ENCODE measurements around the gene OSBPL2. TPM values are rescaled to one million over a fixed set of nuclear protein-coding genes. Genes with fewer than 3 reads are reported as not detected.

Gene OSBPL2
- total RNA-seq, 4 donors from 2014 or later, result 24.3 to 35.9 (median 26.3) TPM

DNA sequence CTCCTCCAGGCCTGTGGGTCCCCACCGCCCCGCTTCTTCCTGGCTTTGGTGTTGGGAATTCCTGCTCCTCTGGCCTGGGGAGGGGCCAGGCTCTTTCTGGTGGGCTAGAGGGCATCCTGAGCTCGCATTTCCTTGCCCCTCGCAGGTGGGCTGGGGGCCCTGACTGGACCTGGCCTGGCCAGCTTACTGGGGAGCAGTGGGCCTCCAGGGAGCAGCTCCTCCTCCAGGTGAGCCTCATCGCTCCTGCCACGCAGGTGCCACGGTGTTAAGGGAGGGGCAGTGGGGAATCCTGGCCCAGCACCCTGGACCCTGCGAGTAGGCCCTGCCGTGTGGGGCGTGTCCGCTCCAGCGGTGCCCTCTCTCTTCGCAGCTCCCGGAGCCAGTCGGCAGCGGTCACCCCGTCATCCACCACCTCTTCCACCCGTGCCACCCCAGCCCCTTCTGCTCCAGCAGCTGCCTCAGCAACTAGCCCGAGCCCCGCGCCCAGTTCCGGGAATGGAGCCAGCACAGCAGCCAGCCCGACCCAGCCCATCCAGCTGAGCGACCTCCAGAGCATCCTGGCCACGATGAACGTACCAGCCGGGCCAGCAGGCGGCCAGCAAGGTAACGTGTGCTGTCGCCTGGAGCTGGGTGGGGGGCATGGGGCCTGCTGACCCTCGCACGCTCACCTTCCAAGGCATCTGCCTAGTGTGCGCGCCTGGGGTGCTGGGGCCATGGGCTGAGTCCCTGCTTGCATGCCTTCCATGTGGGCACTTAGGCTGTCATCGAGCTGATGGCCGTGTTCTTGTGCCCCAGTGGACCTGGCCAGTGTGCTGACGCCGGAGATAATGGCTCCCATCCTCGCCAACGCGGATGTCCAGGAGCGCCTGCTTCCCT is 69.1 kb downstream of the OSBPL2 start:
- no peak for DNase-seq (ENCODE audit: low spot score)
- TF ChIP-seq, protein P1, sequence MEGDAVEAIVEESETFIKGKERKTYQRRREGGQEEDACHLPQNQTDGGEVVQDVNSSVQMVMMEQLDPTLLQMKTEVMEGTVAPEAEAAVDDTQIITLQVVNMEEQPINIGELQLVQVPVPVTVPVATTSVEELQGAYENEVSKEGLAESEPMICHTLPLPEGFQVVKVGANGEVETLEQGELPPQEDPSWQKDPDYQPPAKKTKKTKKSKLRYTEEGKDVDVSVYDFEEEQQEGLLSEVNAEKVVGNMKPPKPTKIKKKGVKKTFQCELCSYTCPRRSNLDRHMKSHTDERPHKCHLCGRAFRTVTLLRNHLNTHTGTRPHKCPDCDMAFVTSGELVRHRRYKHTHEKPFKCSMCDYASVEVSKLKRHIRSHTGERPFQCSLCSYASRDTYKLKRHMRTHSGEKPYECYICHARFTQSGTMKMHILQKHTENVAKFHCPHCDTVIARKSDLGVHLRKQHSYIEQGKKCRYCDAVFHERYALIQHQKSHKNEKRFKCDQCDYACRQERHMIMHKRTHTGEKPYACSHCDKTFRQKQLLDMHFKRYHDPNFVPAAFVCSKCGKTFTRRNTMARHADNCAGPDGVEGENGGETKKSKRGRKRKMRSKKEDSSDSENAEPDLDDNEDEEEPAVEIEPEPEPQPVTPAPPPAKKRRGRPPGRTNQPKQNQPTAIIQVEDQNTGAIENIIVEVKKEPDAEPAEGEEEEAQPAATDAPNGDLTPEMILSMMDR (IDR thresholded peaks at IDR 0.05), result no peak
- ATAC-seq (ENCODE audit: low FRiP score), result no peak

DNA sequence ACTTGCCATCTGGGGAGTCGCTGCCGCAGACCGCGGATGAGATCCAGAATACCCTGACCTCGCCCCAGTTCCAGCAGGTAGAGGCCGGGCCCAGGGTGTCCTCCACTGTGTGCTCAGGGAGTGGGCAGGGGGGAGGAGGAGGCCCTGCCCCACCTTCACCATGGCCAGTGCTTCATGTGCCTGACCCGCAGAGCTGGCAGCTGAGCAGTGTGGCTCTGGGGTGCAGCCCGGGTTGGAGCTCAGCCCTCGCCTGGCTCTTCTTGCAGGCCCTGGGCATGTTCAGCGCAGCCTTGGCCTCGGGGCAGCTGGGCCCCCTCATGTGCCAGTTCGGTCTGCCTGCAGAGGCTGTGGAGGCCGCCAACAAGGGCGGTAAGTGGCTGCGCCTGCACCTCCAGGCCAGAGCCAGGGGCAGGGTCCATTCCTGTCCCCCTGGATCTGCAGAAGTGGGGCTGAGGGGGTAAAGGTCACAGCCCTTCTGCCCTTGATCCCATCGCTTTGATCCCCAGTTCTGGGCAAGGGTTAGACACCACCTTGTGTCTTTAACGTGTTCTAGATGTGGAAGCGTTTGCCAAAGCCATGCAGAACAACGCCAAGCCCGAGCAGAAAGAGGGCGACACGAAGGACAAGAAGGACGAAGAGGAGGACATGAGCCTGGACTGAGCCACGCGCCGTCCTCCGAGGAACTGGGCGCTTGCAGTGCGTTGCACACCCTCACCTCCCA is 69.9 kb downstream of the OSBPL2 start:
- DNase-seq (ENCODE audit: low spot score), result no peak
- TF ChIP-seq, protein P1 (IDR thresholded peaks at IDR 0.05), result no peak
- ATAC-seq (ENCODE audit: low FRiP score), result no peak

DNA sequence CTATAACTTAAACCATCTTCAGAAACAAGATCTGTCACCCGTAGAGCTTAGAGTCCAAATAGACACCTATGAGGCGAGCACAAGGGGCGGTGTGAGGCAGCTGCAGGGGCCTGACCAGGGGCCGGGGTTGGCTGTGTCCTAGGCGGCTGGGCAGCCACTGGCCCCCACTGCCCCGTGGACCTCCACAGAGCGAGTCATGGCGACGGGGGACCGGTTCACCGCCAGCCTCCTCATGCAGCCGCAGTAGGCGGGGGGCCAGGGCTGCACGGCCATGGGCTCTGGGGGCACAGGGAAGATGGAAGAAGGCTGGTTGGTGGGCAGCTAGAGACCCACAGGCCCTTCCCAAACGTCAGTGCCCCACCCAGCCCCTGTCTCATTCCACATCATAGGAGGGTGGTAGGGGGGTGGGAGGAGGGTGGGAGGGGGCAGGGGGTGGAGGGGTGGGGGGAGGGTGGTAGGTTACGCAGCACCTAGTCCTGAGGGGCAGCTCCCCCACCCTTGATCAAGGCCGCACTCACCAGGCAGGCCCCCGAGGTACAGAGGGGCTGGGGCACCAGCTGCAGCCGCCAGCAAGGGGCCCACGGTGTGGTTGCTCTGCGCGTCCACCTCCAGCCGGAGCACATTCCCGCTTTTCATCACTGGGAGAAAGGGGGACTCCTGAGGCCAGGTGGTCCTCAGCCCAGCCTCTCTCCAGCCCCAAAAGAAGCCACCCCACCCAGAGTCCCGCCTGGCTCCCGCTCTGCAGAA is 71.0 kb downstream of the OSBPL2 start:
- no peak for DNase-seq (ENCODE audit: low spot score)
- TF ChIP-seq, protein P1 (IDR thresholded peaks at IDR 0.05), result no peak
- ATAC-seq (ENCODE audit: low FRiP score), result no peak

DNA sequence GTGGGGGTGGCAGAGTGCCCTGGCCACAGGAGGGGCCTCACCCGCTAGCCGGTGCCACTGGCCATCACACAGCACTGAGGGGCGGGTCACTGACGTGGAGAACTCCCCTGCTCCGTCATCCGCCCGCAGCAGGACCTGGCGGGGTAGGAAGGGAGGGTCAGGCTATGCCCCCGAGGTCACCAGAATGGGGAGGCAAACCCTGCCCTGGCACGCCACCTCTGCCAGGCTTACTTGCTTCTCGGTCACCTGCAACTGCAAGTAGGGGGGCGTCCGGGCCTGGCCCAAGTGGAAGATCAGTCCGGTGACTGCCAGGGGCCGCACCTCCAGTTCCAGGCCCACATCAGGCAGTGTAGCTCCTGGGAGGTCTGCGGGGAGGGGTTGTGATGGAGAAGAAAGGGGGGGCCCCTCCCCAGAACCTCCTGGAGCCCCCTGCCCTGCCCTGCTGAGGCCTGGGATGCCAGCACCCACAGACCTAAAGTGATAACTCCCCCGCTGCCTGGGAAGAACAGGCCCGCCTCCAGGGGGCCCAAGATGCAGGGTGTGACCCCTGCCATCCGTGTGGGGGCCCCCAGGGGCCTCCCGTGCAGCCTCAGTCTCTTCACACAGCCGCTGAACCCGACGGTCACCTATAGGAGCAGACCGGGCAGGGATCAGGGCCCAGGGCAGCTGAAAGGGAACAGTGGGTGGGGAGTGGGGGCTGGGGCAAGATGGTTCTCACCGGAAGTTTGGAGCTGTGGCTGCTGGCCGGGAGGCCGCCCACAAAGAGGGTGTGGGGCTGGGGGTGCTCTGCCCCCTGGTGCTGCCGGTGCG is 71.8 kb downstream of the OSBPL2 start:
- DNase-seq (ENCODE audit: low spot score) (no peak), ATAC-seq (ENCODE audit: low FRiP score) (no peak)
- TF ChIP-seq, protein P1 (IDR thresholded peaks at IDR 0.05), result no peak

DNA sequence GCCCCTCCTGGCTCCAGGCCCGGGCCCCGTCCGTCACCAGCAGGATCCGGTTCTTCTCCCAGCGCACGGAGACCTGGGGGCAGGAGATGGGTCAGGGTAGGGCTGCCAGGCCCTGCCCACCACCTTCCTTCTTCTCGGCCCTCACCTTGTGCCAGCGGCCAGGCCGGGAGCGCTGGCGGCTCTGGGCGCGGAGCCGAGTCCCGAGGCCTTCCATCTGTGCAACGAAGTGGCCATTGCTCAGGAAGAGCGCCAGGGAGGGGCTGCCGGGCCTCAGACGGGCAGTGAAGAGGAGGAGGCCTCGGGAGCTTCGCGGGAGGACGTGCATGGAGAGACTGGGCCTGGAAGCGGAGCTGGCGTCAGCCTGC is 72.4 kb downstream of the OSBPL2 start:
- TF ChIP-seq, protein P1 (IDR thresholded peaks at IDR 0.05), result no peak
- DNase-seq (ENCODE audit: low spot score) (no peak), ATAC-seq (ENCODE audit: low FRiP score) (no peak)

DNA sequence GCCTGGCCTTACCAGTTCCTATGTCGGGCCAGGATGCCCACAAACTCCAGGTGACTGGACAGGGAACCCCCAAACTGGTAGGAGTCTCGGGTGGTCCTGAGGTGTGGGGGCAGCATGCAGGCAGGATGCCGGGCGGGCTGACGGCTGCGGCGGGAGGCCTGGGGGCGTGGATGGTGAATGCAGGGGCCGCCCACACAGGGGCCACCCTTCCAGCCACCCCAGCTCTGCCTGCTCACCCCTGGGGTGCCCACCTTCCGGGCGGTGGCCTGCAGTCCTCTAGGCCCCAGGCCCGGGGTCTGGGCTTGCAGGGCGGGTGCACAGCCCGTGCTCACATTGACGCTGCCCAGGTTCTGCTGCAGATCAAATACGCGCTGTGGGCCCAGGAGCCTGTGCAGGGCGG is 72.8 kb downstream of the OSBPL2 start:
- DNase-seq (ENCODE audit: low spot score) (no peak), ATAC-seq (ENCODE audit: low FRiP score) (no peak)
- TF ChIP-seq, protein P1 (IDR thresholded peaks at IDR 0.05), result no peak

Data from omental fat pad (tissue), 4 donors.